IPS-NIHi7 (cell line): ENCODE measurements around the gene VCPKMT.

Experiments used
- DNase-seq: peaks from one replicate; pipeline ENCODE4 v3.0.0; 2012; ENCODE audit warnings: mixed read lengths; ENCODE audit errors: extremely low spot score

VCPKMT gene

DNA sequence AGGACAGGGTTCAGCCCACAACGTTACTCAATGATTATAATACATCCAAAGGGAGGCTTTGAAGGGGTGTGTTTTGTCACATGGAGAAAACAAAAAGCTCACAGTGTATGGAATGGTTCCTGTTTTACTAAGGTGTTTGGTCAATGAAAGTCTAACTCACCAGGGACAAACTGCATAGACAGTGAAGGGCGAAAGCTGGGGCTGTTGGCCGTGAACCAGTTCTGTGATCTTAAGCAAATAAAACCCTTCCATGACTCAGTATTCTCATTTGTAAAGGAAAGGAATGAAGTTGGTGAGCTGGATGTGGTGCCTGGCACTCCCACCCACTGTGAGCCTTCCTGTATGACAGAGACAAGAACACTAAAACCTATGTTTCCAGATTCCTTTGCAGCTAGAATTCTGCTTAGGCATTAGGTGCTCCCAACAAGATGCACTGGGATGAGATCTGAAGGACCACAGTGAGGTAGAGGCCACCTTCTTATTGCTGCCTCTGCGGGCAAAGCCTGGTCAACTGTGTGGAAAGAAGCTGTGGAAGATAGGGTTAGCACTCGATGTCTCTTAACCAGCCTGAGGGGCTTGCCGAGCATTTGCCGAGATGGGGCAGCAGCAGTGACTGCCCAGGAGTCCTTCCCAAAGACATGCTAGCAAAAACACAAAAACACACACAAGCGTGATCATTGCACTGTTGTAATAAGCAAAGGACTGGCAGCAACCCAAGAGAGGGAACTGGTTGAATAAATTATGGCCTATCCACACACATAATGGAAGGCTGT lies 48.5 kb downstream of the VCPKMT start:
- no peak for DNase-seq

DNA sequence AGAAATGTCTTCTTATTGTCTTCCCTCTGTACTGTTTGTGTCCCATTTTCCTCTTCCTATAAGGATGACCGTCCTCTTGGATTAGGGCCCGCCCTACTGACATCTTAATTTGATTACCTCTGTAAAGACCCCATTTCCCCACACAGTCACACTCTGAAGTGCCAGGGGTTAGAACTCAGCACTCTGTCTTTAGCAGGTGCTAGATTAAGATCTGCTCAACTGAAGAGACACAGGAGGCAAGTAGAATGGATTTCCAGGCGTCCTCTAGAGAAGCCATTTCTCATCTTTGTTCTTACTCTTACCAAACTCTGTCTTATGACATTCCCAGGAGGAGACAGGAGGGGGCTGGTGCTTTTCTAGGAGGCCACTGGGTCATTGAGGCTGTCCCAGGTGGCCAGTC lies 50.8 kb downstream of the VCPKMT start:
- no peak for DNase-seq

DNA sequence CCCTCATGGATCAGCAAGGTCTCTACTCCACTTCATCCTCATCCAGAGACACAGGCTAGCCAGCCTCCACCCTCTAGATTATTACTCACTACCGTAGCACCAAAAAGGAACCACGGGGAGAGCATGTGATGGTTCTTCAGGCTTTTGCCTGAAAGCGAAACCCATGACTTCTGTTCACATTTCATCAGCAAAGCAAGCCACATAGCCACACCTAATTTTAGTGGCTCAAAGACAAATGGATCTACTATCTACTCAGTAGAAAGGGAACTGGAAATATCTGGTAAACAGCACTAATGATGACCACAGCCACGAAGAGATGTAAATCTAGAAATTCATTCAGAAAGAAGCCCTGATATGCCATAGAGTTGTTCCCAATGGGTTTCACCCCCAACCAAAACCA lies 51.4 kb downstream of the VCPKMT start:
- no peak for DNase-seq

GRCh38 chr14:50063876-50064420 lies 52.4 kb downstream of the VCPKMT start:
- DNase-seq = no peak

GRCh38 chr14:50062438-50063085 lies 53.8 kb downstream of the VCPKMT start:
- DNase-seq = peak; percentile 79

- no peak for DNase-seq
Measured at GRCh38 chr14:50061664-50062437, 54.5 kb downstream of the VCPKMT start.

DNA sequence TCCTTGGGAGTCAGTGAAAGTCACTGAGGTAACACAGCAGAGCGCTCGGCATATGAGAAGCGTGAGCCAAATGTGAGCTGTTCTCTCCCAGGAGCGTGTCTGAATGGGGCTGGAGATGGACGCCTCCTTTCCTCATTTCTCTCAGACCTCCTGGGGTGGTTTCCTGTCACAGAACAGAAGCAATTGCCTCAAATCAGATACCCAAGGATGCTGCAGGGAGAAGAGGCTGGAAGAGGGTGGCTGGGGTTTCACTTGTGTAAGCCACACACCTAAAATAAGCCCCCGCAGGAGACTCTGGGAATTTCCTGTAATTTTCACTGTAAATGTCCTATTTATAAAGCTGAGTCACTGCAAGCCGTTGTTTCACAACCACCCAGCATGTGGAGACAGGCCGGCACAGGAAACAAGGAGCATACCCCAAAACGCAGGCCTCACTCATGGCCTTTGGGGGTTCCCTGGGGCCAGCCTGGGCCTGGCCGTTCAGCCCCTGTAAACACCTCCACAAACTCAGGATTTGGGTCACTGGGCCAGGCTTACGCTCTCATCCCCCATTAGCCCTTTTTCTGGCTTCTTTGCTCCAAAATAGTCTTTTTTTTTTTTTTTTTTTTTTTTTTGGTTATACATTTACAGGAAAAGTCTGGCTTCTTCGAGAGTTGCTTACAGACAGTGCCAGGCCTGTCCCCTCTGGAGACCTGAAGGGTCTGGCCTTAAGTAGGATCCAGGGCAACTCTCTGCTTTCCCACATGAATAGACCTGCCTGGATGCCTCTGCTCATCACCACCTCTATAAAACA lies 55.3 kb downstream of the VCPKMT start:
- DNase-seq = peak; percentile 51

- DNase-seq = peak; percentile 28
Measured at GRCh38 chr14:50059763-50060616, 56.4 kb downstream of the VCPKMT start.
